ENCODE results near the gene HLA-DOA.

DNA sequence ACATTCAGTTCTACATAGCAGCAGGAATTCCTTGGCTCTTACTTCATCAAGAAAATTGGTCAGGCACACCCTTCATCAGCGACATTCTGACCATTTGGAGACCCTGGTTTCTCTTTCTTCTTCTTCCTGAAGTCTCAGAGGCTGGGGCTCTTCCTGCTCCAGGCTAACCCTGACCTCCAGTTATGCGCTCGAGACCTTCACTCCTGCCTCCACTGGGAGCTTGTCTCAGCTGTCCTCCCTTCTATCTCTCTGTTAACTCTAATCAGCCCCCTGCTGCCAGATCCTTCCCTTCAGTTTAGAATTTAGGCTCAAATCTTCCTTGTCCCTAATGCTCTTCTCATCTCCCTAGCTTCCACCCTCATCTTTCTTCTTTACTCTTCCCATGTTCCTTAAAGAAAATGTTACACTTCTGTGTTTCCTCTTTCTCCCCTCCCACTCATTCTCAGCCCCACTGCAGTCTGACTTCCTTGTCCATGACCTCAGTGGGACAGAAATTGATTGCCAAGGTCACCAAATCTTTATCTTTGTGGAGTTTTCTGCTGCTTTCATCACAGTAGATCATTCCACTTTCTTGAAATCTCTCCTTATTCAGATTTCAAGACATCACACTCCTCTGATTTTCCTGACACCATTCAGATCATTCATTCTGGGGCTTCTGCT, 8.4 kb upstream of the HLA-DOA start:
- TF ChIP-seq, protein P1, sequence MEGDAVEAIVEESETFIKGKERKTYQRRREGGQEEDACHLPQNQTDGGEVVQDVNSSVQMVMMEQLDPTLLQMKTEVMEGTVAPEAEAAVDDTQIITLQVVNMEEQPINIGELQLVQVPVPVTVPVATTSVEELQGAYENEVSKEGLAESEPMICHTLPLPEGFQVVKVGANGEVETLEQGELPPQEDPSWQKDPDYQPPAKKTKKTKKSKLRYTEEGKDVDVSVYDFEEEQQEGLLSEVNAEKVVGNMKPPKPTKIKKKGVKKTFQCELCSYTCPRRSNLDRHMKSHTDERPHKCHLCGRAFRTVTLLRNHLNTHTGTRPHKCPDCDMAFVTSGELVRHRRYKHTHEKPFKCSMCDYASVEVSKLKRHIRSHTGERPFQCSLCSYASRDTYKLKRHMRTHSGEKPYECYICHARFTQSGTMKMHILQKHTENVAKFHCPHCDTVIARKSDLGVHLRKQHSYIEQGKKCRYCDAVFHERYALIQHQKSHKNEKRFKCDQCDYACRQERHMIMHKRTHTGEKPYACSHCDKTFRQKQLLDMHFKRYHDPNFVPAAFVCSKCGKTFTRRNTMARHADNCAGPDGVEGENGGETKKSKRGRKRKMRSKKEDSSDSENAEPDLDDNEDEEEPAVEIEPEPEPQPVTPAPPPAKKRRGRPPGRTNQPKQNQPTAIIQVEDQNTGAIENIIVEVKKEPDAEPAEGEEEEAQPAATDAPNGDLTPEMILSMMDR (conservative IDR thresholded peaks at IDR 0.05; ENCODE audit: low read depth, low read length): no peak
- TF ChIP-seq EZH2 (IDR thresholded peaks at IDR 0.05; ENCODE audit: borderline replicate concordance, low read depth, low read length, poor library complexity, severe bottlenecking): no peak
